Loucy (cell line): ENCODE results near the gene ART5.

Experiments
- H2AFZ ChIP-seq: fragments of 200-600 bp; sonication (generic); 2 replicates; pipeline ENCODE4 v1.6.0; 2016; ENCODE audit warnings: antibody characterized with exemption, mild to moderate bottlenecking, low read length, moderate library complexity
- H3F3A ChIP-seq: fragments of 200-600 bp; 2 replicates; pipeline ENCODE4 v1.6.0; 2016; ENCODE audit warnings: antibody characterized with exemption, low read depth, mild to moderate bottlenecking
- H3K27me3 ChIP-seq: fragments of 200-600 bp; sonication (generic); 2 replicates; pipeline ENCODE4 v1.6.1; 2014; ENCODE audit warnings: low read length, mild to moderate bottlenecking; ENCODE audit not compliant: insufficient read depth, poor library complexity, severe bottlenecking
- H3K36me3 ChIP-seq: fragments of 200-600 bp; sonication (generic); 2 replicates; pipeline ENCODE4 v1.6.1; 2016; ENCODE audit warnings: low read length; ENCODE audit not compliant: insufficient read depth
- H3K4me1 ChIP-seq: fragments of 200-600 bp; sonication (generic); 2 replicates; pipeline ENCODE4 v1.5.1; 2014; ENCODE audit warnings: low read length, mild to moderate bottlenecking; ENCODE audit not compliant: insufficient read depth, poor library complexity, severe bottlenecking
- H3K4me2 ChIP-seq: fragments of 200-600 bp; sonication (generic); 2 replicates; pipeline ENCODE4 v1.6.0; 2014; ENCODE audit warnings: antibody characterized with exemption, low read length, low read depth, mild to moderate bottlenecking; ENCODE audit not compliant: poor library complexity, severe bottlenecking
- H3K4me3 ChIP-seq: fragments of 200-600 bp; sonication (generic); 2 replicates; pipeline ENCODE4 v1.5.1; 2014; ENCODE audit warnings: low read length, mild to moderate bottlenecking, mixed read lengths; ENCODE audit not compliant: poor library complexity, severe bottlenecking
- H3K79me2 ChIP-seq: fragments of 200-600 bp; sonication (generic); 2 replicates; pipeline ENCODE4 v1.6.1; 2014; ENCODE audit warnings: low read length; ENCODE audit not compliant: insufficient read depth
- H3K9ac ChIP-seq: fragments of 200-600 bp; sonication (generic); 2 replicates; pipeline ENCODE4 v1.6.0; 2014; ENCODE audit warnings: mild to moderate bottlenecking, low read depth, low read length, moderate library complexity; ENCODE audit not compliant: poor library complexity, severe bottlenecking
- H3K9me2 ChIP-seq: fragments of 200-600 bp; sonication (generic); replicated peaks from 2 replicates; pipeline ENCODE4 v1.6.1; 2016; ENCODE audit warnings: low read depth, low read length, mixed read lengths
- H3K9me3 ChIP-seq: fragments of 200-600 bp; sonication (generic); 2 replicates; pipeline ENCODE4 v1.6.1; 2014; ENCODE audit warnings: mild to moderate bottlenecking, antibody characterized with exemption, low read length, low read depth; ENCODE audit not compliant: insufficient read depth
- H4K20me1 ChIP-seq: fragments of 200-600 bp; sonication (generic); 2 replicates; pipeline ENCODE4 v1.6.0; 2014; ENCODE audit warnings: antibody characterized with exemption, low read length, mild to moderate bottlenecking; ENCODE audit not compliant: insufficient read depth, poor library complexity, severe bottlenecking
- CTCF ChIP-seq: fragments of 200-600 bp; sonication (generic); conservative IDR thresholded peaks from 2 replicates; pipeline ENCODE4 v1.5.1; 2014; ENCODE audit warnings: mild to moderate bottlenecking, antibody characterized with exemption, low read length
- EZH2phosphoT487 ChIP-seq: fragments of 200-600 bp; IDR thresholded peaks from 2 replicates; pipeline ENCODE4 v1.6.1; 2018; ENCODE audit warnings: antibody characterized with exemption, mild to moderate bottlenecking, moderate library complexity, borderline replicate concordance

The ART5 gene

GRCh38 chr11:3641701-3642070, at the start of gene ART5:
Gene ART5 (minus strand): TSS chr11:3641992. CDS start chr11:3641862, 130 bp downstream.
- TF ChIP-seq CTCF (no peak), EZH2phosphoT487 (no peak)
- Histone ChIP-seq H3K9ac (no peak within 1 kb of the TSS), H3K79me2 (no peaks in the 10 kb centered on the region), H3K36me3 (no peaks in the 10 kb centered on the region), H4K20me1 (no peaks in the 10 kb centered on the region), H3K4me3 (no peak within 1 kb of the TSS), H3K27me3 (no peaks in the 10 kb centered on the region), H3F3A (no peaks in the 10 kb centered on the region), H3K9me2 (no peaks in the 10 kb centered on the region), H3K4me1 (no peaks in the 10 kb centered on the region), H2AFZ (no peak within 1 kb of the TSS), H3K4me2 (no peak within 1 kb of the TSS), H3K9me3 (no peaks in the 10 kb centered on the region)

- no peaks in the 10 kb centered on the region for H3F3A ChIP-seq
- H3K27me3 ChIP-seq, result no peaks in the 10 kb centered on the region
- no peak overlapping the region for H3K4me3 ChIP-seq
- H3K9ac ChIP-seq, result no peak overlapping the region
- H3K9me3 ChIP-seq, result no peaks in the 10 kb centered on the region
- no peak for TF ChIP-seq EZH2phosphoT487
- no peak for TF ChIP-seq CTCF
- no peak overlapping the region for H2AFZ ChIP-seq
- no peaks in the 10 kb centered on the region for H4K20me1 ChIP-seq
- H3K4me1 ChIP-seq, result no peaks in the 10 kb centered on the region
- no peaks in the 10 kb centered on the region for H3K79me2 ChIP-seq
- H3K9me2 ChIP-seq, result no peaks in the 10 kb centered on the region
- H3K36me3 ChIP-seq, result peaks cover 78% of the 10 kb centered on the region; the same call in 1 of the 2 replicates
- no peak overlapping the region for H3K4me2 ChIP-seq
Measured at GRCh38 chr11:3686751-3687150, 45.0 kb upstream of the ART5 start.

- Histone ChIP-seq H3K36me3 (peaks cover 81% of the 10 kb centered on the region; the same call in 1 of the 2 replicates), H4K20me1 (no peaks in the 10 kb centered on the region), H3F3A (no peaks in the 10 kb centered on the region), H3K27me3 (no peaks in the 10 kb centered on the region), H3K9me3 (no peaks in the 10 kb centered on the region), H2AFZ (no peak overlapping the region), H3K4me3 (no peak overlapping the region), H3K4me1 (no peaks in the 10 kb centered on the region), H3K9ac (no peak overlapping the region), H3K9me2 (no peaks in the 10 kb centered on the region), H3K4me2 (no peak overlapping the region), H3K79me2 (no peaks in the 10 kb centered on the region)
- TF ChIP-seq EZH2phosphoT487, result no peak
Measured at GRCh38 chr11:3685923-3686322, 44.1 kb upstream of the ART5 start.

GRCh38 chr11:3684819-3685172, 43.0 kb upstream of the ART5 start:
- Histone ChIP-seq H3K4me3 (no peak overlapping the region), H3K36me3 (peaks cover 83% of the 10 kb centered on the region; the same call in 1 of the 2 replicates), H3K4me2 (no peak overlapping the region), H3K4me1 (no peaks in the 10 kb centered on the region), H3K9me2 (no peaks in the 10 kb centered on the region), H3F3A (no peaks in the 10 kb centered on the region), H3K27me3 (no peaks in the 10 kb centered on the region), H4K20me1 (no peaks in the 10 kb centered on the region), H2AFZ (no peak overlapping the region), H3K9ac (no peak overlapping the region), H3K79me2 (no peaks in the 10 kb centered on the region), H3K9me3 (no peaks in the 10 kb centered on the region)
- TF ChIP-seq CTCF, result no peak
- TF ChIP-seq EZH2phosphoT487, result no peak
